Stimulated activated CD8-positive, alpha-beta memory T cell treated with anti-CD3 and anti-CD28 coated beads, Interleukin-7, amount 100 ng/mL, for 1 hour (primary cell): ENCODE results near the gene SYT2.
"Not testable (repeated sequence)": the region's sequence is repeated elsewhere in the genome, so short reads cannot be mapped to it uniquely, and the experiment has no call there.

ENCODE experiments used
- DNase-seq, 2 donors: peaks; one replicate each; pipeline ENCODE4 v3.0.0-alpha.2; 2020; ENCODE audit warnings: low read depth in 2 of 2

The SYT2 gene

GRCh38 chr1:202623476-202623875 lies 86.8 kb downstream of the SYT2 start:
- not testable (repeated sequence) for DNase-seq

- DNase-seq, result no peak
Observed at GRCh38 chr1:202623075-202623474, 87.2 kb downstream of the SYT2 start.

GRCh38 chr1:202622388-202622787 lies 87.9 kb downstream of the SYT2 start:
- no peak for DNase-seq

- DNase-seq, result no peak
Observed at GRCh38 chr1:202621446-202621845, 88.8 kb downstream of the SYT2 start.

- not testable (repeated sequence) for DNase-seq
Observed at GRCh38 chr1:202620036-202620435, 90.2 kb downstream of the SYT2 start.

- DNase-seq, result no peak
Observed at GRCh38 chr1:202619505-202619904, 90.7 kb downstream of the SYT2 start.

- DNase-seq, result not testable (repeated sequence)
Observed at GRCh38 chr1:202619012-202619411, 91.2 kb downstream of the SYT2 start.

GRCh38 chr1:202616355-202616915 lies 93.8 kb downstream of the SYT2 start:
- no peak for DNase-seq

- DNase-seq, result no peak
Observed at GRCh38 chr1:202615501-202616354, 94.5 kb downstream of the SYT2 start.

- DNase-seq, result not testable (repeated sequence)
Observed at GRCh38 chr1:202615208-202615500, 95.1 kb downstream of the SYT2 start.

GRCh38 chr1:202614363-202615207 lies 95.7 kb downstream of the SYT2 start:
- not testable (repeated sequence) for DNase-seq

- DNase-seq, result no peak
Observed at GRCh38 chr1:202613571-202613970, 96.7 kb downstream of the SYT2 start.

GRCh38 chr1:202612036-202612435 lies 98.2 kb downstream of the SYT2 start:
- not testable (repeated sequence) for DNase-seq

- DNase-seq, result no peak
Observed at GRCh38 chr1:202605515-202605914, 104.7 kb downstream of the SYT2 start.

- DNase-seq, result no peak
Observed at GRCh38 chr1:202603435-202603834, 106.8 kb downstream of the SYT2 start.

GRCh38 chr1:202600432-202601041 lies 109.7 kb downstream of the SYT2 start:
- DNase-seq, result no peak

- no peak for DNase-seq
Observed at GRCh38 chr1:202599669-202600431, 110.4 kb downstream of the SYT2 start.

GRCh38 chr1:202597090-202597761 lies 113.0 kb downstream of the SYT2 start:
- no peak for DNase-seq

- DNase-seq, result no peak
Observed at GRCh38 chr1:202596638-202597037, 113.6 kb downstream of the SYT2 start.

GRCh38 chr1:202593845-202594244 lies 116.4 kb downstream of the SYT2 start:
- no peak for DNase-seq

GRCh38 chr1:202592146-202592545 lies 118.1 kb downstream of the SYT2 start:
- DNase-seq, result no peak
